GM06990 (cell line): Measurements from ENCODE around the gene ALKBH4.
"Not testable (repeated sequence)": the region's sequence is repeated elsewhere in the genome, so short reads cannot be mapped to it uniquely, and the experiment has no call there.

ENCODE experiments used
- DNase-seq: peaks from one replicate; pipeline ENCODE4 v3.0.0-alpha.2; 2011; ENCODE audit not compliant: insufficient read length; ENCODE audit errors: extremely low read depth
- H3K27me3 ChIP-seq: replicated peaks from 2 replicates; pipeline ENCODE4 v1.6.0; 2011; ENCODE audit warnings: low read length; ENCODE audit not compliant: control insufficient read depth, insufficient read depth
- H3K36me3 ChIP-seq: 2 replicates; pipeline ENCODE4 v1.5.1; 2011; ENCODE audit warnings: low read length; ENCODE audit not compliant: control insufficient read depth, insufficient read depth
- H3K4me3 ChIP-seq: replicated peaks from 2 replicates; pipeline ENCODE4 v1.5.1; 2011; ENCODE audit warnings: low read depth, mild to moderate bottlenecking, control low read depth, low read length
- CTCF ChIP-seq: IDR thresholded peaks from 2 replicates; pipeline ENCODE4 v1.5.1; 2011; ENCODE audit warnings: low read length, control low read depth, mild to moderate bottlenecking, inconsistent platforms; ENCODE audit not compliant: insufficient read depth, poor library complexity, severe bottlenecking

Gene ALKBH4

GRCh38 chr7:102413091-102413490 lies 51.6 kb downstream of the ALKBH4 start:
- Histone ChIP-seq H3K27me3 (no peaks in the 10 kb centered on the region), H3K4me3 (no peak overlapping the region), H3K36me3 (peaks cover 20% of the 10 kb centered on the region)
- TF ChIP-seq CTCF = no peak
- DNase-seq = no peak

- H3K4me3 ChIP-seq = no peak overlapping the region
- peak; percentile 52 for TF ChIP-seq CTCF
- peaks cover 20% of the 10 kb centered on the region for H3K36me3 ChIP-seq
- H3K27me3 ChIP-seq = no peaks in the 10 kb centered on the region
- DNase-seq = no peak
Measured at GRCh38 chr7:102412548-102412947, 52.1 kb downstream of the ALKBH4 start.

GRCh38 chr7:102410918-102411317 lies 53.7 kb downstream of the ALKBH4 start:
- TF ChIP-seq CTCF = no peak
- no peak for DNase-seq
- Histone ChIP-seq H3K4me3 (no peak overlapping the region), H3K27me3 (no peaks in the 10 kb centered on the region), H3K36me3 (peaks cover 27% of the 10 kb centered on the region)

GRCh38 chr7:102410123-102410522 lies 54.5 kb downstream of the ALKBH4 start:
- no peak for TF ChIP-seq CTCF
- DNase-seq = no peak
- Histone ChIP-seq H3K4me3 (no peak overlapping the region), H3K36me3 (peaks cover 27% of the 10 kb centered on the region), H3K27me3 (no peaks in the 10 kb centered on the region)

- H3K36me3 ChIP-seq = peaks cover 27% of the 10 kb centered on the region
- TF ChIP-seq CTCF = no peak
- no peak overlapping the region for H3K4me3 ChIP-seq
- no peak for DNase-seq
- no peaks in the 10 kb centered on the region for H3K27me3 ChIP-seq
Measured at GRCh38 chr7:102409340-102409739, 55.3 kb downstream of the ALKBH4 start.

- not testable (repeated sequence) for H3K27me3 ChIP-seq, H3K4me3 ChIP-seq
- DNase-seq = peak; percentile 76
- peaks cover 33% of the 10 kb centered on the region for H3K36me3 ChIP-seq
Measured at GRCh38 chr7:102408530-102408929, 56.1 kb downstream of the ALKBH4 start.
